Measurements from ENCODE around the gene POLH. TPM values are rescaled to one million over a fixed set of nuclear protein-coding genes. Genes with fewer than 3 reads are reported as not detected.

POLH gene
- total and polyA plus RNA-seq, 2 of the 4 experiments (the other 2 are of a cell fraction) = 13.3 to 26.0 TPM

DNA sequence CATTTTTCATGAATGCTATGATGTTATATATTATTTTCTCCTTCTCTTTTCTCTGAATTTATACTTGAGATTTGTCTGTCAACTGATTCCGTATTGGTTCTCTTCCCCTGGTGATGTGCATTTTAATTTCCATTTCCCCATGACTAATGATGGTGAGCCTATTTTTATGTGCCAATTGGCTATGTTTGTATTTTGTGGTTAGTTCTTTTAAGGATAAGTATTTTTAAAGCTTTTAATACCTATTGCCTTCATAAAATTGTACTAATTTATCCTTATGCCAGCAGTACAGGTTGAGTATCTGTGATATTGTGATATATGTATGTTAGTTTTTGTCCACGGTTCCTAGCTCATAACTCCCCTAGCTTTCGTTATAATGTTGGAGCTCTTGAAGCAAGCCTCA lies 2.8 kb downstream of the POLH start:
- Histone ChIP-seq H2BK120ac (ENCODE audit: low read depth, low read length) (no peak overlapping the region), H4K8ac (ENCODE audit: low read depth in 2 of 2, low read length in 2 of 2) (no peak overlapping the region), H3K4ac (ENCODE audit: low read depth, low read length) (no peak overlapping the region), H2BK15ac (ENCODE audit: low read depth, low read length) (no peak overlapping the region), H2AK5ac (ENCODE audit: low read depth, low read length) (no peak overlapping the region), H3K9ac (ENCODE audit: low read depth, low read length) (no peak overlapping the region), H2BK20ac (ENCODE audit: low read depth, low read length) (no peak overlapping the region), H4K20me1 (ENCODE audit: insufficient read depth, low read length) (peaks cover 15% of the 10 kb centered on the region), H4K91ac (ENCODE audit: insufficient read depth, low read depth, low read length) (no peak overlapping the region), H3K4me2 (ENCODE audit: low read depth, low read length) (no peak overlapping the region), H3K23ac (ENCODE audit: low read depth, low read length) (no peak overlapping the region), H3K27me3 (ENCODE audit: control insufficient read depth, insufficient read depth, low read length) (no peaks in the 10 kb centered on the region), H3K56ac (ENCODE audit: extremely low read depth, insufficient read depth, low read length) (no peak overlapping the region), H2AK9ac (replicated peaks; ENCODE audit: low read depth, low read length, poor library complexity) (no peak overlapping the region), H3K4me1 (ENCODE audit: control insufficient read depth, insufficient read depth, low read length) (peaks cover 2% of the 10 kb centered on the region; the same call in 1 of the 2 replicates), H3K27ac (ENCODE audit: insufficient read depth, low read length) (no peak overlapping the region), H3K9me1 (ENCODE audit: insufficient read depth, low read length) (no peaks in the 10 kb centered on the region; the same call in 1 of the 2 replicates), H3K79me1 (ENCODE audit: low read depth in 1 of 2, low read length in 2 of 2) (peaks cover 16 to 43% of the 10 kb centered on the region in 2 experiments), H2BK5ac (ENCODE audit: low read depth, low read length, poor library complexity, severe bottlenecking) (no peak overlapping the region), H3K18ac (ENCODE audit: low read depth, low read length) (no peak overlapping the region), H3K4me3 (ENCODE audit: insufficient read depth, low read depth, low read length) (no peak overlapping the region), H3K14ac (replicated peaks; ENCODE audit: low read depth, low read length) (no peak overlapping the region), H4K5ac (ENCODE audit: low read depth, low read length) (no peak overlapping the region), H2AFZ (replicated peaks; ENCODE audit: low read length, poor library complexity) (no peak overlapping the region), H3K9me3 (ENCODE audit: control insufficient read depth, insufficient read depth, low read length) (no peaks in the 10 kb centered on the region), H3K36me3 (ENCODE audit: control insufficient read depth, insufficient read depth, low read length) (peaks cover 10% of the 10 kb centered on the region)
- ATAC-seq (ENCODE audit: low read depth) (no peak), DNase-seq (peak; percentile 4)
- BruUV-seq (replicated peaks) = no TSS peak
- dilution Hi-C loops (cut with HindIII; ENCODE audit: low sequenced_read_pairs, unreplicated experiment) = no loop called here
- ChIA-PET POLR2A (ENCODE audit: unreplicated experiment) (no interaction called here), CTCF (no interaction called here)
- intact Hi-C loops (cut with micrococcal nuclease) = no loop called here
- TF ChIP-seq MXI1 (IDR thresholded peaks at IDR 0.05; ENCODE audit: borderline replicate concordance, low read depth, low read length) (no peak), CEBPB (IDR thresholded peaks at IDR 0.05; ENCODE audit: low read depth, low read length) (no peak), RAD21 (IDR thresholded peaks at IDR 0.05; ENCODE audit: low read length) (no peak), RCOR1 (IDR thresholded peaks at IDR 0.05; ENCODE audit: insufficient replicate concordance, low read length) (no peak), NFE2L2 (IDR thresholded peaks at IDR 0.05; ENCODE audit: low read depth, low read length) (no peak), POLR2A (IDR thresholded peaks at IDR 0.05; ENCODE audit: low read depth, low read length) (no peak), MAFK (IDR thresholded peaks at IDR 0.05; ENCODE audit: low read depth, low read length) (no peak), CHD1 (IDR thresholded peaks at IDR 0.05; ENCODE audit: low read depth, low read length) (no peak)
- TF ChIP-seq, protein P1, sequence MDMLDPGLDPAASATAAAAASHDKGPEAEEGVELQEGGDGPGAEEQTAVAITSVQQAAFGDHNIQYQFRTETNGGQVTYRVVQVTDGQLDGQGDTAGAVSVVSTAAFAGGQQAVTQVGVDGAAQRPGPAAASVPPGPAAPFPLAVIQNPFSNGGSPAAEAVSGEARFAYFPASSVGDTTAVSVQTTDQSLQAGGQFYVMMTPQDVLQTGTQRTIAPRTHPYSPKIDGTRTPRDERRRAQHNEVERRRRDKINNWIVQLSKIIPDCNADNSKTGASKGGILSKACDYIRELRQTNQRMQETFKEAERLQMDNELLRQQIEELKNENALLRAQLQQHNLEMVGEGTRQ (IDR thresholded peaks at IDR 0.05; ENCODE audit: low read depth, low read length) = no peak
- TF ChIP-seq, protein P2, sequence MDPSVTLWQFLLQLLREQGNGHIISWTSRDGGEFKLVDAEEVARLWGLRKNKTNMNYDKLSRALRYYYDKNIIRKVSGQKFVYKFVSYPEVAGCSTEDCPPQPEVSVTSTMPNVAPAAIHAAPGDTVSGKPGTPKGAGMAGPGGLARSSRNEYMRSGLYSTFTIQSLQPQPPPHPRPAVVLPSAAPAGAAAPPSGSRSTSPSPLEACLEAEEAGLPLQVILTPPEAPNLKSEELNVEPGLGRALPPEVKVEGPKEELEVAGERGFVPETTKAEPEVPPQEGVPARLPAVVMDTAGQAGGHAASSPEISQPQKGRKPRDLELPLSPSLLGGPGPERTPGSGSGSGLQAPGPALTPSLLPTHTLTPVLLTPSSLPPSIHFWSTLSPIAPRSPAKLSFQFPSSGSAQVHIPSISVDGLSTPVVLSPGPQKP (IDR thresholded peaks at IDR 0.05; ENCODE audit: borderline replicate concordance, low read depth, low read length) = no peak
- WGBS, 2 experiments (ENCODE audit: extremely low coverage in 2 of 2, insufficient read length in 1 of 2) = no CpG with 5 or more reads among the region's 3 CpGs
- in situ Hi-C loops (cut with MboI; ENCODE audit: low sequenced_read_pairs) = no loop called here
